Activated CD8-positive, alpha-beta T cell treated with anti-CD3 and anti-CD28 coated beads, Interleukin-2, amount 10 ng/mL, durations not matched to agents 7 days and 5 days (primary cell): Measurements from ENCODE around the gene MX2. TPM values are rescaled to one million over a fixed set of nuclear protein-coding genes. Genes with fewer than 3 reads are reported as not detected.

Experiments used
- ATAC-seq: fragments of 150-1000 bp; cut with Tn5 transposase; one replicate; pipeline ENCODE4 v1.10.0; 2021; ENCODE audit warnings: moderate library complexity
- CTCF ChIA-PET: fragments of 350-600 bp; sonication (Branson Sonifier 250); formaldehyde crosslinking; loops from one replicate; lab custom pipeline; 2021; ENCODE audit warnings: antibody characterized with exemption; lab: Charles Lee
- POLR2A ChIA-PET: fragments of 350-600 bp; sonication (Branson Sonifier 250); formaldehyde crosslinking; loops from one replicate; lab custom pipeline; 2021; ENCODE audit warnings: antibody characterized with exemption; lab: Charles Lee
- DNase-seq: peaks from one replicate; pipeline ENCODE4 v3.0.0-alpha.2; 2020
- H3K27ac Mint-ChIP-seq: one replicate; pipeline ENCODE4 v1.8.0; 2021; ENCODE audit warnings: mild to moderate bottlenecking, mixed read lengths
- H3K27me3 Mint-ChIP-seq: one replicate; pipeline ENCODE4 v1.8.0; 2021; ENCODE audit warnings: low read depth, mixed read lengths
- H3K36me3 Mint-ChIP-seq: one replicate; pipeline ENCODE4 v1.8.0; 2021; ENCODE audit warnings: low read depth, mixed read lengths
- H3K4me1 Mint-ChIP-seq: one replicate; pipeline ENCODE4 v1.8.0; 2021; ENCODE audit warnings: low read depth, mixed read lengths
- H3K4me3 Mint-ChIP-seq: one replicate; pipeline ENCODE4 v1.8.0; 2021; ENCODE audit warnings: mild to moderate bottlenecking, mixed read lengths
- H3K9me3 Mint-ChIP-seq: one replicate; pipeline ENCODE4 v1.8.0; 2022; ENCODE audit warnings: mixed read lengths; ENCODE audit not compliant: insufficient read depth
- total RNA-seq, 2 experiments: library from RNA; stranded (reverse); gene quantifications; one replicate each; pipeline ENCODE4 v1.2.3, GENCODE V29; 2021

The MX2 gene
- total RNA-seq, 2 experiments from 2014 or later = 56.0 to 58.6 TPM

GRCh38 chr21:41444703-41445464 is 83.1 kb downstream of the MX2 start:
- H3K27me3 Mint-ChIP-seq = no peaks in the 10 kb centered on the region
- peaks cover 92% of the 10 kb centered on the region for H3K36me3 Mint-ChIP-seq
- ChIA-PET CTCF (interaction anchor here (1.1 kb wide), 1 partner anchor 161 kb away, joined by 9 read pairs; no protein-coding TSS in a partner anchor), POLR2A (interaction anchor here (0.8 to 2.7 kb wide), 3 partner anchors 8 to 19 kb away, joined by 4 to 21 read pairs (median 7); partner anchors contain the start of gene MX1)
- H3K4me3 Mint-ChIP-seq = no peak overlapping the region
- peaks cover 28% of the 10 kb centered on the region for H3K4me1 Mint-ChIP-seq
- no peak for DNase-seq
- H3K27ac Mint-ChIP-seq = peak overlapping the region; percentile 25
- no peaks in the 10 kb centered on the region for H3K9me3 Mint-ChIP-seq
- ATAC-seq = no peak

GRCh38 chr21:41445465-41445862 is 83.6 kb downstream of the MX2 start:
- ATAC-seq (no peak), DNase-seq (no peak)
- Mint-ChIP-seq H3K36me3 (peaks cover 92% of the 10 kb centered on the region), H3K27me3 (no peaks in the 10 kb centered on the region), H3K4me1 (peaks cover 24% of the 10 kb centered on the region), H3K4me3 (no peak overlapping the region), H3K9me3 (no peaks in the 10 kb centered on the region), H3K27ac (no peak overlapping the region)
- ChIA-PET CTCF (no interaction called here), POLR2A (interaction anchor here (0.8 kb wide), 1 partner anchor 14 kb away, joined by 4 read pairs; no protein-coding TSS in a partner anchor)

- DNase-seq (no peak), ATAC-seq (no peak)
- ChIA-PET POLR2A (no interaction called here), CTCF (no interaction called here)
- Mint-ChIP-seq H3K27me3 (no peaks in the 10 kb centered on the region), H3K4me3 (no peak overlapping the region), H3K36me3 (peaks cover 90% of the 10 kb centered on the region), H3K4me1 (peaks cover 22% of the 10 kb centered on the region), H3K9me3 (no peaks in the 10 kb centered on the region), H3K27ac (no peak overlapping the region)
Measured at GRCh38 chr21:41446586-41446985, 84.8 kb downstream of the MX2 start.

- ATAC-seq (no peak), DNase-seq (no peak)
- no peaks in the 10 kb centered on the region for H3K9me3 Mint-ChIP-seq
- H3K27ac Mint-ChIP-seq = peak overlapping the region; percentile 13
- ChIA-PET POLR2A (no interaction called here), CTCF (no interaction called here)
- H3K36me3 Mint-ChIP-seq = peaks cover 91% of the 10 kb centered on the region
- no peaks in the 10 kb centered on the region for H3K27me3 Mint-ChIP-seq
- peaks cover 25% of the 10 kb centered on the region for H3K4me1 Mint-ChIP-seq
- H3K4me3 Mint-ChIP-seq = no peak overlapping the region
Measured at GRCh38 chr21:41447356-41447755, 85.5 kb downstream of the MX2 start.

GRCh38 chr21:41449613-41450012 is 87.8 kb downstream of the MX2 start:
- H3K9me3 Mint-ChIP-seq = no peaks in the 10 kb centered on the region
- H3K4me1 Mint-ChIP-seq = peaks cover 22% of the 10 kb centered on the region
- no peak overlapping the region for H3K4me3 Mint-ChIP-seq
- no peak for DNase-seq
- POLR2A ChIA-PET = interaction anchor here (0.7 to 1.9 kb wide), 5 partner anchors 9 to 81 kb away, joined by 3 to 6 read pairs (median 4); no protein-coding TSS in a partner anchor
- H3K27ac Mint-ChIP-seq = no peak overlapping the region
- CTCF ChIA-PET = interaction anchor here (1.0 to 3.4 kb wide), 3 partner anchors 9 to 166 kb away, joined by 3 to 14 read pairs (median 3); no protein-coding TSS in a partner anchor
- H3K36me3 Mint-ChIP-seq = peaks cover 92% of the 10 kb centered on the region
- no peaks in the 10 kb centered on the region for H3K27me3 Mint-ChIP-seq
- ATAC-seq = no peak

- H3K4me3 Mint-ChIP-seq = no peak overlapping the region
- ChIA-PET CTCF (interaction anchor here (3.4 kb wide), 1 partner anchor 168 kb away, joined by 14 read pairs; no protein-coding TSS in a partner anchor), POLR2A (interaction anchor here (0.5 to 1.7 kb wide), 4 partner anchors 8 to 76 kb away, joined by 3 to 8 read pairs (median 6); partner anchors contain the start of gene MX1)
- peak overlapping the region; percentile 55 for H3K27ac Mint-ChIP-seq
- H3K9me3 Mint-ChIP-seq = no peaks in the 10 kb centered on the region
- DNase-seq (no peak), ATAC-seq (no peak)
- H3K4me1 Mint-ChIP-seq = peaks cover 26% of the 10 kb centered on the region
- H3K27me3 Mint-ChIP-seq = no peaks in the 10 kb centered on the region
- peaks cover 88% of the 10 kb centered on the region for H3K36me3 Mint-ChIP-seq
Measured at GRCh38 chr21:41451753-41452676, 90.2 kb downstream of the MX2 start.

- H3K27ac Mint-ChIP-seq = peak overlapping the region; percentile 66
- peaks cover 89% of the 10 kb centered on the region for H3K36me3 Mint-ChIP-seq
- POLR2A ChIA-PET = interaction anchor here (0.6 to 1.7 kb wide), 5 partner anchors 10 to 28 kb away, joined by 3 to 8 read pairs (median 4); partner anchors contain the start of gene MX1
- no peaks in the 10 kb centered on the region for H3K27me3 Mint-ChIP-seq
- peaks cover 27% of the 10 kb centered on the region for H3K4me1 Mint-ChIP-seq
- no peak for DNase-seq
- H3K9me3 Mint-ChIP-seq = no peaks in the 10 kb centered on the region
- no peak for ATAC-seq
- no peak overlapping the region for H3K4me3 Mint-ChIP-seq
- CTCF ChIA-PET = no interaction called here
Measured at GRCh38 chr21:41453198-41453597, 91.4 kb downstream of the MX2 start.

GRCh38 chr21:41453761-41454160 is 91.9 kb downstream of the MX2 start:
- peaks cover 91% of the 10 kb centered on the region for H3K36me3 Mint-ChIP-seq
- H3K4me3 Mint-ChIP-seq = no peak overlapping the region
- peak overlapping the region; percentile 27 for H3K27ac Mint-ChIP-seq
- ATAC-seq = no peak
- no peaks in the 10 kb centered on the region for H3K9me3 Mint-ChIP-seq
- peaks cover 31% of the 10 kb centered on the region for H3K4me1 Mint-ChIP-seq
- ChIA-PET POLR2A (interaction anchor here (0.6 to 1.7 kb wide), 3 partner anchors 10 to 80 kb away, joined by 6 to 8 read pairs (median 7); partner anchors contain the start of gene MX1), CTCF (interaction anchor here (0.7 kb wide), 1 partner anchor 42 kb away, joined by 3 read pairs; no protein-coding TSS in a partner anchor)
- H3K27me3 Mint-ChIP-seq = no peaks in the 10 kb centered on the region
- DNase-seq = no peak

- Mint-ChIP-seq H3K4me1 (peaks cover 38% of the 10 kb centered on the region), H3K36me3 (peaks cover 88% of the 10 kb centered on the region), H3K4me3 (no peak overlapping the region), H3K27me3 (no peaks in the 10 kb centered on the region), H3K9me3 (no peaks in the 10 kb centered on the region), H3K27ac (peak overlapping the region; percentile 8)
- CTCF ChIA-PET = interaction anchor here (1.1 to 3.0 kb wide), 2 partner anchors 175 to 336 kb away, joined by 3 to 32 read pairs; no protein-coding TSS in a partner anchor
- POLR2A ChIA-PET = no interaction called here
- DNase-seq (no peak), ATAC-seq (no peak)
Measured at GRCh38 chr21:41458121-41458520, 96.3 kb downstream of the MX2 start.

- DNase-seq (no peak), ATAC-seq (no peak)
- CTCF ChIA-PET = interaction anchor here (1.0 to 3.0 kb wide), 4 partner anchors 8 to 336 kb away, joined by 3 to 32 read pairs (median 4); no protein-coding TSS in a partner anchor
- Mint-ChIP-seq H3K4me1 (peaks cover 38% of the 10 kb centered on the region), H3K4me3 (no peak overlapping the region), H3K27me3 (no peaks in the 10 kb centered on the region), H3K9me3 (no peaks in the 10 kb centered on the region), H3K27ac (no peak overlapping the region), H3K36me3 (peaks cover 87% of the 10 kb centered on the region)
- POLR2A ChIA-PET = interaction anchor here (0.9 to 1.2 kb wide), 2 partner anchors 10 kb away, joined by 3 read pairs; no protein-coding TSS in a partner anchor
Measured at GRCh38 chr21:41458559-41458958, 96.7 kb downstream of the MX2 start.
